ENCODE data around the gene PRICKLE1. TPM values are rescaled to one million over a fixed set of nuclear protein-coding genes. Genes with fewer than 3 reads are reported as not detected.

Gene PRICKLE1
- total and polyA plus RNA-seq, 2 donors (not counting 3 experiments of a cell fraction or from before 2014, with no cell fraction given) = 34.3 to 86.0 TPM

DNA sequence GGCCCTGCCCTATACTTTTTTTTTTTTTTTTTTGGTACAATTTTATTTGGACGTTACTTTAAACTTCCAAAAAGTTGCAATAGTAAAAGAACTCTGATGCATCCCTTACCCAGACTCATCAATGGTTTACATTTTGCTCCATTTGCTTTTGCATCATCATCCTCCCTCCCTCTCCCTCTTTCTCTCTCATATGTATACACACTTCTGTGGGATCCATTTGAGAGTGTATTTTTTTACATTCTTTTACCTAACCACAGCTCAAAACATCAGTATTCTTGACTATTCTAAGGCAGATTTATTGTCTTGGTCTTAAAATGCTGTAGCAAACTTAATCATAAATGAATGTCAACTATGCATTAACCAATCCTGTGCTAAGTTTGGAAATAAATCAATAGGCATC, 111.6 kb downstream of the PRICKLE1 start:
- dilution Hi-C loops (cut with MboI; ENCODE audit: extremely low pct_ligation_motif_present, low sequenced_read_pairs) (no loop called here), intact Hi-C loops (cut with micrococcal nuclease) (no loop called here)
- TF ChIP-seq FOS (IDR thresholded peaks at IDR 0.05; ENCODE audit: borderline replicate concordance, insufficient read depth, low read length) = no peak
- TF ChIP-seq GATA2 (IDR thresholded peaks at IDR 0.05; ENCODE audit: insufficient read depth, insufficient read length, low read depth, low read length) = no peak
- no peak for TF ChIP-seq MYC (IDR thresholded peaks at IDR 0.05; ENCODE audit: low read depth, low read length)
- no peak for TF ChIP-seq POLR2AphosphoS5 (IDR thresholded peaks at IDR 0.05; ENCODE audit: insufficient read depth, low read depth, low read length)
- TF ChIP-seq, protein P1, sequence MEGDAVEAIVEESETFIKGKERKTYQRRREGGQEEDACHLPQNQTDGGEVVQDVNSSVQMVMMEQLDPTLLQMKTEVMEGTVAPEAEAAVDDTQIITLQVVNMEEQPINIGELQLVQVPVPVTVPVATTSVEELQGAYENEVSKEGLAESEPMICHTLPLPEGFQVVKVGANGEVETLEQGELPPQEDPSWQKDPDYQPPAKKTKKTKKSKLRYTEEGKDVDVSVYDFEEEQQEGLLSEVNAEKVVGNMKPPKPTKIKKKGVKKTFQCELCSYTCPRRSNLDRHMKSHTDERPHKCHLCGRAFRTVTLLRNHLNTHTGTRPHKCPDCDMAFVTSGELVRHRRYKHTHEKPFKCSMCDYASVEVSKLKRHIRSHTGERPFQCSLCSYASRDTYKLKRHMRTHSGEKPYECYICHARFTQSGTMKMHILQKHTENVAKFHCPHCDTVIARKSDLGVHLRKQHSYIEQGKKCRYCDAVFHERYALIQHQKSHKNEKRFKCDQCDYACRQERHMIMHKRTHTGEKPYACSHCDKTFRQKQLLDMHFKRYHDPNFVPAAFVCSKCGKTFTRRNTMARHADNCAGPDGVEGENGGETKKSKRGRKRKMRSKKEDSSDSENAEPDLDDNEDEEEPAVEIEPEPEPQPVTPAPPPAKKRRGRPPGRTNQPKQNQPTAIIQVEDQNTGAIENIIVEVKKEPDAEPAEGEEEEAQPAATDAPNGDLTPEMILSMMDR (IDR thresholded peaks at IDR 0.05; ENCODE audit: extremely low read depth in 1 of 2, insufficient read depth in 1 of 2, low read depth in 1 of 2, low read length in 2 of 2) = no peak
- TF ChIP-seq JUN (IDR thresholded peaks at IDR 0.05; ENCODE audit: borderline replicate concordance, insufficient read depth, insufficient read length, low read depth) = no peak
- Histone ChIP-seq H3K36me3 (ENCODE audit: control insufficient read depth in 2 of 2, extremely low read depth in 1 of 2, insufficient read depth in 2 of 2, low read length in 2 of 2) (peaks cover 0 to 3% of the 10 kb centered on the region in 2 experiments), H3K9ac (replicated peaks; ENCODE audit: extremely low read depth, insufficient read depth, low read length) (no peak overlapping the region), H3K27ac (ENCODE audit: insufficient read depth, low read depth, low read length) (no peak overlapping the region), H3K4me1 (ENCODE audit: control insufficient read depth, extremely low read depth, insufficient read depth, low read length) (peaks cover 60% of the 10 kb centered on the region), H4K20me1 (replicated peaks; ENCODE audit: control insufficient read depth, extremely low read depth, insufficient read depth, low read length) (peaks cover 4% of the 10 kb centered on the region), H3K9me1 (replicated peaks; ENCODE audit: control insufficient read depth, extremely low read depth, insufficient read depth, low read length) (no peaks in the 10 kb centered on the region), H3K27me3 (ENCODE audit: control insufficient read depth in 2 of 2, insufficient read depth in 2 of 2, low read length in 2 of 2) (no peaks in the 10 kb centered on the region), H3K4me3 (replicated peaks in 1 of 3; ENCODE audit: insufficient read depth in 1 of 3, low read depth in 1 of 3, low read length in 3 of 3) (no peak overlapping the region), H2AFZ (ENCODE audit: low read depth, low read length) (no peak overlapping the region), H3K9me3 (replicated peaks; ENCODE audit: control insufficient read depth, insufficient read depth, low read length) (no peaks in the 10 kb centered on the region), H3K4me2 (ENCODE audit: insufficient read depth, low read length) (no peak overlapping the region), H3K79me2 (ENCODE audit: control insufficient read depth, insufficient read depth, low read length) (peaks cover 82% of the 10 kb centered on the region)
- CTCF ChIA-PET = no interaction called here
- no peak for DNase-seq (ENCODE audit: low read depth, low spot score)
- BruUV-seq (replicated peaks) = no TSS peak
- POLR2A ChIA-PET = no interaction called here
- FAIRE-seq = no peak

All from endothelial cell of umbilical vein (primary cell).